Common myeloid progenitor, CD34-positive (primary cell): ENCODE results near the gene TCF3.

Experiments used
- CTCF ChIA-PET: fragments of 350-600 bp; sonication (Branson Sonifier 250); formaldehyde crosslinking; loops from one replicate; lab custom pipeline; 2021; ENCODE audit warnings: antibody characterized with exemption; lab: Charles Lee
- POLR2A ChIA-PET: fragments of 350-600 bp; sonication (Branson Sonifier 250); formaldehyde crosslinking; loops from one replicate; lab custom pipeline; 2021; ENCODE audit warnings: antibody characterized with exemption; lab: Charles Lee
- DNase-seq, 3 donors: peaks; one replicate each; pipeline versions ENCODE4 v3.0.0 to v3.0.0-alpha.2; 2013
- H3K27ac ChIP-seq, 2 experiments: 1 replicate in 1 of 2; 2 replicates in 1 of 2; pipeline ENCODE4 v1.7.0; 2013; ENCODE audit warnings: inconsistent platforms in 2 of 2, low read length in 2 of 2, mild to moderate bottlenecking in 2 of 2, low read depth in 1 of 2, moderate library complexity in 1 of 2; ENCODE audit not compliant: severe bottlenecking in 2 of 2, insufficient read depth in 1 of 2, poor library complexity in 1 of 2
- H3K27me3 ChIP-seq, 5 experiments: replicated peaks in 2 of 5; 1 replicate in 3 of 5; 2 replicates in 2 of 5; pipeline versions ENCODE4 v1.6.1 to v1.7.0; 2013; ENCODE audit warnings: low read length in 4 of 5, mild to moderate bottlenecking in 2 of 5, moderate library complexity in 2 of 5, inconsistent platforms in 1 of 5; ENCODE audit not compliant: insufficient read depth in 5 of 5, control insufficient read depth in 4 of 5
- H3K36me3 ChIP-seq, 4 experiments: 1 replicate in 2 of 4; 2 replicates in 2 of 4; pipeline versions ENCODE4 v1.6.1 to v1.7.0; 2013; ENCODE audit warnings: low read length in 3 of 4, control low read depth in 1 of 4, mild to moderate bottlenecking in 1 of 4; ENCODE audit not compliant: control insufficient read depth in 4 of 4, insufficient read depth in 4 of 4
- H3K4me1 ChIP-seq, 4 experiments: 1 replicate in 3 of 4; 2 replicates in 1 of 4; pipeline versions ENCODE4 v1.6.1 to v1.7.1; 2013; ENCODE audit warnings: low read length in 3 of 4, mild to moderate bottlenecking in 3 of 4, control low read depth in 1 of 4, inconsistent platforms in 1 of 4, moderate library complexity in 1 of 4; ENCODE audit not compliant: control insufficient read depth in 4 of 4, insufficient read depth in 4 of 4; ENCODE audit errors: control extremely low read depth in 1 of 4
- H3K4me3 ChIP-seq, 7 experiments: 1 replicate in 4 of 7; 2 replicates in 3 of 7; pipeline versions ENCODE4 v1.5.1 to v1.7.0; 2013; ENCODE audit warnings: mild to moderate bottlenecking in 7 of 7, low read length in 6 of 7, moderate library complexity in 6 of 7, inconsistent platforms in 2 of 7, low read depth in 2 of 7, control low read depth in 1 of 7; ENCODE audit not compliant: insufficient read depth in 4 of 7, control insufficient read depth in 1 of 7; ENCODE audit errors: extremely low read depth in 1 of 7
- H3K9me3 ChIP-seq, 5 experiments: 1 replicate in 4 of 5; 2 replicates in 1 of 5; pipeline versions ENCODE4 v1.6.1 to v1.7.1; 2013; ENCODE audit warnings: low read length in 4 of 5, mild to moderate bottlenecking in 2 of 5, inconsistent platforms in 1 of 5, low read depth in 1 of 5, moderate library complexity in 1 of 5; ENCODE audit not compliant: control insufficient read depth in 4 of 5, insufficient read depth in 2 of 5; ENCODE audit errors: control extremely low read depth in 1 of 5
- WGBS: methylation state at CpG from one replicate; pipeline ENCODE4 v1.1.5; 2013; ENCODE audit not compliant: insufficient coverage; 5-methylcytosine and 5-hydroxymethylcytosine counted together

TCF3 gene

GRCh38 chr19:1656988-1657536 is 4.6 kb upstream of the TCF3 start:
- Histone ChIP-seq H3K9me3 (no peaks in the 10 kb centered on the region), H3K4me1 (peaks cover 0 to 11% (median 4%) of the 10 kb centered on the region in 4 experiments), H3K4me3 (no peak overlapping the region), H3K27me3 (no peaks in the 10 kb centered on the region), H3K36me3 (no peaks in the 10 kb centered on the region), H3K27ac (no peak overlapping the region)
- DNase-seq: no peak
- CTCF ChIA-PET: interaction anchor here (1.3 kb wide), 1 partner anchor 15 kb away, joined by 3 read pairs; no protein-coding TSS in a partner anchor
- POLR2A ChIA-PET: no interaction called here
- 98% methylated on average over 7 of the region's 8 CpGs for WGBS

- Histone ChIP-seq H3K27ac (no peak overlapping the region), H3K4me1 (peaks cover 0 to 16% (median 5%) of the 10 kb centered on the region in 4 experiments), H3K9me3 (no peaks in the 10 kb centered on the region), H3K36me3 (no peaks in the 10 kb centered on the region), H3K4me3 (no peak overlapping the region), H3K27me3 (no peaks in the 10 kb centered on the region)
- DNase-seq: no peak
- 93% methylated on average over 15 of the region's 19 CpGs for WGBS
- ChIA-PET POLR2A (no interaction called here), CTCF (interaction anchor here (1.3 kb wide), 1 partner anchor 16 kb away, joined by 3 read pairs; no protein-coding TSS in a partner anchor)
These were observed 3.7 kb upstream of the TCF3 start for GRCh38 chr19:1655987-1656608.

GRCh38 chr19:1655131-1655981 is 2.9 kb upstream of the TCF3 start:
- Histone ChIP-seq H3K9me3 (no peaks in the 10 kb centered on the region), H3K36me3 (no peaks in the 10 kb centered on the region), H3K27ac (no peak overlapping the region), H3K27me3 (no peaks in the 10 kb centered on the region), H3K4me1 (peaks cover 0 to 23% (median 11%) of the 10 kb centered on the region in 4 experiments), H3K4me3 (no peak overlapping the region)
- CTCF ChIA-PET: no interaction called here
- POLR2A ChIA-PET: no interaction called here
- WGBS: 84% methylated on average over 31 of the region's 34 CpGs
- no peak for DNase-seq

- Histone ChIP-seq H3K27me3 (no peaks in the 10 kb centered on the region), H3K9me3 (no peaks in the 10 kb centered on the region), H3K4me1 (peaks cover 0 to 27% (median 18%) of the 10 kb centered on the region in 4 experiments), H3K27ac (no peak overlapping the region), H3K36me3 (peaks cover 0 to 8% (median 3%) of the 10 kb centered on the region in 4 experiments), H3K4me3 (no peak overlapping the region)
- no peak for DNase-seq
- WGBS: 91% methylated on average over 10 of the region's 18 CpGs
- POLR2A ChIA-PET: interaction anchor here (0.6 kb wide), 1 partner anchor 441 kb away, joined by 3 read pairs; the partner anchor contains the start of gene MOB3A
- CTCF ChIA-PET: interaction anchor here (0.7 to 1.1 kb wide), 2 partner anchors 37 to 127 kb away, joined by 3 read pairs; no protein-coding TSS in a partner anchor
These were observed 1.9 kb upstream of the TCF3 start for GRCh38 chr19:1654178-1654792.

GRCh38 chr19:1653300-1653628 is 849 bp upstream of the TCF3 start:
- H3K27ac ChIP-seq: peak overlapping the region in 1 of 2 experiments; percentile 100
- POLR2A ChIA-PET: no interaction called here
- 5% methylated on average over 11 of the region's 18 CpGs for WGBS
- H3K36me3 ChIP-seq: peaks cover 0 to 16% (median 12%) of the 10 kb centered on the region in 4 experiments
- no peak for DNase-seq
- H3K4me1 ChIP-seq: peaks cover 0 to 27% (median 18%) of the 10 kb centered on the region in 4 experiments
- H3K27me3 ChIP-seq: no peaks in the 10 kb centered on the region
- CTCF ChIA-PET: interaction anchor here (1.1 kb wide), 2 partner anchors 30 to 38 kb away, joined by 3 read pairs; no protein-coding TSS in a partner anchor
- no peaks in the 10 kb centered on the region for H3K9me3 ChIP-seq
- peak overlapping the region; percentile 25 to 80 (median 74) for H3K4me3 ChIP-seq

- Histone ChIP-seq H3K27me3 (no peaks in the 10 kb centered on the region), H3K4me3 (peak overlapping the region; percentile 52 to 82 (median 77)), H3K36me3 (peaks cover 0 to 32% (median 19%) of the 10 kb centered on the region in 4 experiments), H3K9me3 (no peaks in the 10 kb centered on the region), H3K4me1 (peaks cover 0 to 27% (median 18%) of the 10 kb centered on the region in 4 experiments), H3K27ac (peak overlapping the region in 1 of 2 experiments; percentile 66)
- WGBS: 0% methylated on average over 43 of the region's 101 CpGs
- CTCF ChIA-PET: interaction anchor here (0.8 to 1.1 kb wide), 5 partner anchors 23 to 136 kb away, joined by 3 to 4 read pairs (median 3); no protein-coding TSS in a partner anchor
- DNase-seq: peak in 2 of 3 donors; percentile 63 to 68
- POLR2A ChIA-PET: interaction anchor here (1.0 kb wide), 1 partner anchor 27 kb away, joined by 4 read pairs; no protein-coding TSS in a partner anchor
These were observed 685 bp downstream of the TCF3 start for GRCh38 chr19:1651568-1652291.
